OCI-M1 (cell line): ENCODE data around the gene HSD17B11.
"Not testable (repeated sequence)": the region's sequence is repeated elsewhere in the genome, so short reads cannot be mapped to it uniquely, and the experiment has no call there.

ENCODE experiments used
- DNase-seq: peaks from one replicate; lab custom pipeline; 2025; lab: John Stamatoyannopoulos, UW

HSD17B11 gene

GRCh38 chr4:87305562-87305961 lies 85.4 kb downstream of the HSD17B11 start:
- DNase-seq: no peak

DNA sequence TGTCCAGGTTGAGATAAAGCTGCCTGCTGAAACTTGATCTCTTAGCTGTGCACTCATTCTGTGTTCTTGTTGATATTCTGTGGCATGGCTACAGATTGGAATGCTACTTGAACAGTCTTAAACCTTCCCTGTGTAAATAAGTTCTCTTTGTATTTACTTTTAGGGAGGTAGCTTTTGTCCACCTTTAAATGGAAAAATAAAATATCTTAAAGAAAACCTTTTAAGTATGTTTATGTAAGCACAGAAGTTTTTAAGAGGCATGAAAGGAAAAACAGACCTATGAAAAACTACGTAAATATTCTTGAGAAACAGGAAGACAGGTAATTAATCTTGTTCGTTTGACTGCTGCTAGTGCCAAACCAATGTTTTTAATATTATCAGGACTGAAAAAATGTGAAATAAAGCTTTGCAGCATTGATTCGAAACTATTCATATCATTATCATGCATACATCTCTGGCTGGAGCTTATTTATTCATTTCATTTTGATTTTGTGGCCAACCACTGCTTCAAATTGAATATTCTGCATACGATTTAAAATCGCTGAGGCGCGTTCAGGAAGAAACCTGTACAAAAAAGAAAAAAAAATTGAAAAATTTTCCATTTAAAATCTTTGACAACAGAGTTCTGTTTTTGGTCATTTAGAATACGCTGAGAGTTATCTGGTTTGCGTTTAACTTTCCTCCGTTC lies 86.1 kb downstream of the HSD17B11 start:
- DNase-seq: no peak

DNA sequence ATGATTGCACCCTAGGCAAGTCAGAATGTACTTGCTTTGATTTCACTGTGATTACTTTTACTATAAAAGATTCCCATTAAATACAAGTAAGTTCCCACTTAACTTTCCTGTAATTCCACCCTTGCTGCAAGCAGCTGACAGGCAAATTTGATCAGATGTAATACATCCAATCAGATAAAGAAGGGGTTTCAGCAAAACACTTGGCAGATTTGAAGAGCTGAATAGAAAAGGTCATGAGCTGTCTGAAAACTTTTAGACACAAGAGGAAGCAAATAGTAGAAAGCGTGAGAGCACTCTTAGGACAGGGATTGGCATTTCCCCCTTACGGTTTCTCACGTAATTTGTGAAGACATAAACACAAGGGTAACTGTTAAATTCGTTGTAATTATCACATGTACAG lies 91.1 kb downstream of the HSD17B11 start:
- no peak for DNase-seq

DNA sequence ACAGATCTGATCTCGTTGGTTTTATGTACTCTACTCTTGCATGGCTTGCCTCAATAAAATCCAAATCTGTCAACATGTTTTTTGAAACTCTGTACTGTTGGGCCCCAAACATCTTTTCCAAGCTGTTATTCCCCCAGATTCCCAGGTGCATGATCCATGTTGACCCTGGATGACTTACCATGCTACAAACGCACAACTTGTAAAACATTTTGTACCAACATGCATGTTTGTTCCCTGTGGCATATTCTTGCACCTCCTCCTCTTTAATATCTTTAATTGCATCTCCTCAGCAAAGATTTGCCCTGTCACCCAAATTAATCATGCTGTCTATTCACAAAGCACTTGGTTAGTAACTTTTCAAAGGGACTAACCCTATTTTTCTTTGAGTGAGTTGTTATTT lies 92.6 kb downstream of the HSD17B11 start:
- DNase-seq: no peak

DNA sequence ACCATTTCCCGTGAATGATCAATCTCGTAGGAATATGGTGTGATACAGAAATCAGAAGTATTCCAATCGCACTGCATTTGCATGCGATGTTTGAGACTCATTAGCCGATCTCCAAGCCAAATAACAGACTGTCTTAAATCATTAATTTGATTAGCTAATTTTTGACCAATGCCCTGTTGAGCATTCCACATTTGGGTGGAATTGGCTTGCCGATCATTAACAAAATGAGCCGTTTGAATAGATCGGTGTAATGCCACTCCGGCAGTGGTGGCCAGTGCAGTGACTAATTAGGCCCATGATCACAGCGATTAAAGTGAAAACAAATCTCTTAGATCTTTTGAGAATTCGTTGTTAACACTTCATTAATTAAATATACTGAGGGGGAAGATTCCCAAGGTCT lies 96.1 kb downstream of the HSD17B11 start:
- DNase-seq: not testable (repeated sequence)

DNA sequence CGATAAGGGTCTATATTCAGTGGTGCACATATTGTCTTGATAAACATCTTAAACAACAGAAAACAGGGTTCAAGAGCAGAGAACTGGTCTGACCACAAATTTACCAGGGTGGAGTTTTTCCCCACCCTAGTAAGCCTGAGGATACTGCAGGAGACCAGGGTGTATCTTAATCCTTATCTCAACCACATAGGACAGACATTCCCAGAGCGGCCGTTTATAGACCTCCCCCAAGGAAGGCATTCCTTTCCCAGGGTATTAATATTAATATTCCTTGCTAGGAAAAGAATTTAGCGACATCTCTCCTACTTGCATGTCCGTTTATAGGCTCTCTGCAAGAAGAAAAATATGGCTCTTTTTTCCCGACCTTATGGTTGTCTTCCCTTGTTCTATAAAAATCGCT lies 97.1 kb downstream of the HSD17B11 start:
- not testable (repeated sequence) for DNase-seq

DNA sequence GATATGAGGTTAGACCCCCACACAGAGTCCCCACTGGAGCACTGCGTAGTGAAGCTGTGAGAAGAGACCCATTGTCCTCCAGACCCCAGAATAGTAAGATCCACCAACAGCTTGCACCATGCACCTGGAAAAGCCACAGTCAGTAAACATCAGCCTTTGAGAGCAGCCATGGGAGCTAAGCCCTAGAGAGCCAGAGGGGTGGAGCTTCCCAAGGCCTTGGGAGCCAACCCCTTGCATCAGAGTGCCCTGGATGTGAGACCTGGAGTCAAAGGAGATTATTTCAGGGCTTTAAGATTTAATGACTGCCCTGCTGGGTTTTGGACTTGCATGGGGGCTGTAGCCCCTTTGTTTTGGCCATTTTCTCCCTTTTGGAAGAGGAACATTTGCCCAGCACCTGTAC lies 104.0 kb downstream of the HSD17B11 start:
- DNase-seq: no peak
